Stomach (tissue), 9 donors: ENCODE data around the gene GULP1. TPM values are rescaled to one million over a fixed set of nuclear protein-coding genes. Genes with fewer than 3 reads are reported as not detected.

Experiments used
- DNase-seq, 2 donors: peaks; one replicate each; pipeline versions ENCODE4 v3.0.0 to v3.0.0-alpha.2; 2013 to 2019
- H3K27ac ChIP-seq, 5 donors: fragments of 200-600 bp in 4 of 5; sonication (generic) in 4 of 5; one replicate each; pipeline ENCODE4 v1.5.1; 2013 to 2019; ENCODE audit warnings: mild to moderate bottlenecking in 1 of 5, moderate library complexity in 1 of 5
- H3K27me3 ChIP-seq, 3 donors: fragments of 200-600 bp; sonication (generic); one replicate each; pipeline ENCODE4 v1.5.1; 2017 to 2019; ENCODE audit warnings: mixed run types in 1 of 3
- H3K36me3 ChIP-seq, 4 donors: fragments of 200-600 bp; sonication (generic); 1 replicate in 3 of 4; 2 replicates in 1 of 4; pipeline ENCODE4 v1.5.1; 2016 to 2019
- H3K4me1 ChIP-seq, 4 donors: fragments of 200-600 bp; sonication (generic); one replicate each; pipeline ENCODE4 v1.5.1; 2016 to 2019
- H3K4me3 ChIP-seq, 4 donors: fragments of 200-600 bp; sonication (generic) in 3 of 4; one replicate each; pipeline ENCODE4 v1.5.1; 2016 to 2019; ENCODE audit warnings: mild to moderate bottlenecking in 1 of 4
- H3K9me3 ChIP-seq, 4 donors: fragments of 200-600 bp; sonication (generic); one replicate each; pipeline ENCODE4 v1.5.1; 2016 to 2019
- EP300 ChIP-seq: sonication (generic); formaldehyde crosslinking; IDR thresholded peaks from one replicate; pipeline ENCODE4 v1.6.1; 2017; ENCODE audit warnings: antibody characterized with exemption
- POLR2A ChIP-seq, 4 donors: fragments of 450-650 bp; IDR thresholded peaks; one replicate each; pipeline ENCODE4 v1.6.1; 2016; ENCODE audit warnings: antibody characterized with exemption in 4 of 4, control low read depth in 2 of 4, mild to moderate bottlenecking in 1 of 4, moderate library complexity in 1 of 4
- POLR2AphosphoS5 ChIP-seq, 3 donors: sonication (generic); formaldehyde crosslinking; IDR thresholded peaks; one replicate each; pipeline ENCODE4 v1.6.1; 2016; ENCODE audit warnings: antibody characterized with exemption in 3 of 3
- WGBS, 5 donors: extraction: QIAGEN DNeasy Blood & Tissue Kit in 3 of 5; methylation state at CpG; one replicate each; pipeline versions ENCODE4 v1.1.5 to v1.1.7; 2013 to 2018; 5-methylcytosine and 5-hydroxymethylcytosine counted together
- intact Hi-C: fragments of 100-400 bp; cut with DNase I; formaldehyde crosslinking; loops from one replicate; pipeline ENCODE4 v1.15.1; 2023; ENCODE audit warnings: low total_unique reads
- polyA plus RNA-seq, 3 donors: library from polyadenylated mRNA; stranded (reverse); fragments of 200-250 nt; gene quantifications; one replicate each; pipeline ENCODE4 v1.2.3, GENCODE V29; 2013
- total RNA-seq, 5 donors: library from RNA; depleted of rRNA; stranded (reverse); fragments of >200 nt; gene quantifications; one replicate each; pipeline versions ENCODE4 v1.1.0 to v1.2.3, GENCODE V29; 2014 to 2016
- TF ChIP-seq, protein P1 (sequence below), 7 experiments: fragments of 450-650 bp in 4 of 7; fragments of 200-600 bp in 3 of 7; sonication (generic) in 3 of 7; IDR thresholded peaks; one replicate each; pipeline ENCODE4 v1.5.1; 2016 to 2019; ENCODE audit warnings: antibody characterized with exemption in 7 of 7, control low read depth in 2 of 7, mild to moderate bottlenecking in 1 of 7
- donor health status: healthy with polysubstance abuse.
- donor health status: Bipolar disorder and iron deficiency.
- donor health status: healthy.

Gene GULP1
- total and polyA plus RNA-seq, 8 donors = 4.9 to 179 (median 32.8) TPM

DNA sequence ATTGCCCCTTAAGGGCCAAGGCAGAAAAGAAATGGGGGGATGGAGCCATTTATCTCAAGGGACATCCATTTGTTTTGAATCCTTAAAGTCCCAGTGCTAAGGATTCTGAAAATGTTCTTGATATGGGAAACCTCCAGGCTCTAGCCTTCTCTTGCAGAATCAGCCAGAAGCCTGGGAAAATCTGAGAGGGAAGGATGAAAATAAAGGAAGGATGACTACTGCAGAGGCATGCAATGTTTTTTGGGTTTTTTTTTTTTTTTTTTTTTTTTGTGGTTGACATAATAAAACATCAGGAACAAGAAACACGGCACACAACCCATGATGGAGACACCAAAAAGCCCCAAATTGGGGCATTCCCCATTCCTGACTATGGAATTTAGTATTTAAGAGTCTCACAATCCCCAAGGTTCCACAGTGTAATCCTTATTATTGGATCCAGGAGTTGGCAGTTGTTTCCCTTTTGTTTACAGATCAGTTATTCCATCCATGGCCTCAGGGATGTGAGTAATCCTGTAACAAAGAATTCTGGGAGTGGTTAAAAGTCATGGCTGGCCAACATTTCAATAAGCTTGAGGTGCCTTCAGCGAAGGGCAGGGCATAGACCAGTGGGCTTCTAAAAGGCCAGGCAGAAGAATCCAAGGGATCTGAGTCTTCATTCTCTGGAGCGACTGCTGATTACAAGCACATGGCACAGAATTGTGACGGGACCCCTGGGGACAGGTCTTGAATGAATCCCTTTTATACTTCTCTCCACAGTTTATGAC lies 337.5 kb downstream of the GULP1 start:
- no peaks in the 10 kb centered on the region for H3K9me3 ChIP-seq
- 72 to 90% (median 81%) methylated on average over 4 of the region's 4 CpGs for WGBS, 5 donors
- no peaks in the 10 kb centered on the region for H3K27me3 ChIP-seq

DNA sequence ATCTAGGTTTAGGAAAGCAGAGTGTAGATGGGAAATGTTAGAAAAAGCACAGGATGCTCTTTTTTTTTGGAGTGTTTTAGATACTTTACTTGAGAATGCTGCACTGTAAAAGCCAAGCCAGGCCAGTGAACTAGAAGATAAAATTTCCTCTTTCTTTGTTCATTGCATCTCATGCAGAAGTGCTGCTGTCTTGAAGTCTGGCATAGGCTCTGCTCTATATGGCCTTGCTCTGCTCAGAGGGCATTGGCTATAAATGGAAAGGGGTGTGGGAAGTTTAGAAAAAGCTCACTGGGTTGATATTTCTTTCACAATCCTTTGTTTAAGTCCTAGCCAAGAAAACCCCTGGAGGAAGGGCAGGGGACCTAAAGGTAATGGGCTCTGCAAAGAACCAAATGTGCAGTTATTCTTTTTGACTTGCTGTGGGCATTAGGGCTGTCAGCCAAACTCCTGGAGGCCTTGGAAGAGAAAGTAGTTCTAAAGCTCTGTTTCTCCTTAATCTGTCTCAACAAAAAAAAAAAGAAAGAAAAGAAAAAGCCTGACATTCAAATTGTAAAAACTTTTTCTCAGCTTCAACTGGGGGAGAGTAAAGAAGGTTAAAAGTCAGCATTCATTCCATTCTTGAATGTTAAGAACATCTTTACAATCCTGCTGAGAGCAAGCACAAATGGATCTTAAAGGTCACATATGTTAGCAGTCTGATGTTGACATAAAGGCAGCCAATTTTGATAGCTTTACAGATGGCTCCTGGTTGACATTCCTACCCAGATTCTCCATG lies 338.3 kb downstream of the GULP1 start:
- no peaks in the 10 kb centered on the region for H3K27me3 ChIP-seq
- no peaks in the 10 kb centered on the region for H3K9me3 ChIP-seq
- TF ChIP-seq POLR2AphosphoS5 (IDR thresholded peaks at IDR 0.05) = no peak
- no peak for TF ChIP-seq EP300
- no peak for TF ChIP-seq POLR2A (IDR thresholded peaks at IDR 0.05)
- TF ChIP-seq, protein P1, sequence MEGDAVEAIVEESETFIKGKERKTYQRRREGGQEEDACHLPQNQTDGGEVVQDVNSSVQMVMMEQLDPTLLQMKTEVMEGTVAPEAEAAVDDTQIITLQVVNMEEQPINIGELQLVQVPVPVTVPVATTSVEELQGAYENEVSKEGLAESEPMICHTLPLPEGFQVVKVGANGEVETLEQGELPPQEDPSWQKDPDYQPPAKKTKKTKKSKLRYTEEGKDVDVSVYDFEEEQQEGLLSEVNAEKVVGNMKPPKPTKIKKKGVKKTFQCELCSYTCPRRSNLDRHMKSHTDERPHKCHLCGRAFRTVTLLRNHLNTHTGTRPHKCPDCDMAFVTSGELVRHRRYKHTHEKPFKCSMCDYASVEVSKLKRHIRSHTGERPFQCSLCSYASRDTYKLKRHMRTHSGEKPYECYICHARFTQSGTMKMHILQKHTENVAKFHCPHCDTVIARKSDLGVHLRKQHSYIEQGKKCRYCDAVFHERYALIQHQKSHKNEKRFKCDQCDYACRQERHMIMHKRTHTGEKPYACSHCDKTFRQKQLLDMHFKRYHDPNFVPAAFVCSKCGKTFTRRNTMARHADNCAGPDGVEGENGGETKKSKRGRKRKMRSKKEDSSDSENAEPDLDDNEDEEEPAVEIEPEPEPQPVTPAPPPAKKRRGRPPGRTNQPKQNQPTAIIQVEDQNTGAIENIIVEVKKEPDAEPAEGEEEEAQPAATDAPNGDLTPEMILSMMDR (IDR thresholded peaks at IDR 0.05) = no peak
- peak overlapping the region in 1 of 5 donors; percentile 27 for H3K27ac ChIP-seq
- intact Hi-C loops = no loop called here
- peak in 1 of 2 donors; percentile 52 for DNase-seq
- H3K4me1 ChIP-seq = peaks cover 0 to 18% (median 10%) of the 10 kb centered on the region in 4 donors
- H3K4me3 ChIP-seq = no peak overlapping the region
- H3K36me3 ChIP-seq = no peaks in the 10 kb centered on the region

More for the DNA sequence above, 337.5 kb downstream of the GULP1 start:
- Histone ChIP-seq H3K4me1 (peaks cover 0 to 22% (median 11%) of the 10 kb centered on the region in 4 donors), H3K36me3 (no peaks in the 10 kb centered on the region), H3K27ac (no peak overlapping the region), H3K4me3 (no peak overlapping the region)
- TF ChIP-seq POLR2A (IDR thresholded peaks at IDR 0.05) (no peak), POLR2AphosphoS5 (IDR thresholded peaks at IDR 0.05) (no peak), EP300 (no peak)
- TF ChIP-seq, protein P1 (IDR thresholded peaks at IDR 0.05) = no peak
- intact Hi-C loops = no loop called here
- no peak for DNase-seq

DNA sequence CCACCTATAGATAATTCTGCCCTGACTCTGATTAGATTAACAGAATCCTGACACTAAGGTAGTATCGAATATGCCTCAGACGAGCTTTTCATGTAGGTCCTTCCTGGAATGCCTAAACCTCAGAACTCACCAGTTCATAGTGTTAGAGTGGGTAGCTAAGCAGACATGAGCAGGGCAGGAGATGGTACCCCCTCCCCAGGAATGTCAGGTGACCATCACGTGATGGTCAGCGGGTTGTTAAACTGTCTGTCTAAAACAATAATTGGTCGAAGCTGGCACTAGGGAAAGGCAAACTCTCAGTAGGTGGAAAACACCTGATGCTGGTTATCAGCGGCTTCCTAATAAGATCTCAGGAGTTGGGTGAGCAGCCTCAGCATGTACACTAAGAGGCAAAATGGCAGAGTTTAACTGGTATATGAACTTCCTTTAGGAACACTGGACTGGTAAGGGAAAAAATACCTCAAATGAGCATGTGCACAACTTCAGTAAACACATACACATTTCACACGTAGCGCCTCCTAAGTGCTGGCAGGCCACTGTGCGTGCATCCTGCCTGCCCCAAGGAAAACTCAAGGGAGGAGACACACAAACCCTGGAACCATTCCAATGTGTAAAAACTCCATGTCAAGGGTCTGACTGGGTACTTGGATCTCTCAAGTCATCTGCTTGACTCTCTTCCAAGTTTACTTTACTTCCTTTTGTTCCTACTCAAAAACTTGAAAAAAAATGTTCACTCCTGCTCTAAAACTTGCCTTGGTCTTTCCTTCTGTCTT lies 339.5 kb downstream of the GULP1 start:
- Histone ChIP-seq H3K36me3 (no peaks in the 10 kb centered on the region), H3K4me3 (no peak overlapping the region), H3K27me3 (no peaks in the 10 kb centered on the region), H3K4me1 (peaks cover 0 to 18% (median 10%) of the 10 kb centered on the region in 4 donors), H3K27ac (no peak overlapping the region), H3K9me3 (no peaks in the 10 kb centered on the region)
- no peak for DNase-seq
- 73 to 89% (median 80%) methylated on average over 8 to 9 of the region's 9 CpGs for WGBS, 5 donors
- TF ChIP-seq EP300 (no peak), POLR2A (IDR thresholded peaks at IDR 0.05) (no peak), POLR2AphosphoS5 (IDR thresholded peaks at IDR 0.05) (no peak)
- TF ChIP-seq, protein P1 (IDR thresholded peaks at IDR 0.05) = no peak
- intact Hi-C loops = no loop called here

DNA sequence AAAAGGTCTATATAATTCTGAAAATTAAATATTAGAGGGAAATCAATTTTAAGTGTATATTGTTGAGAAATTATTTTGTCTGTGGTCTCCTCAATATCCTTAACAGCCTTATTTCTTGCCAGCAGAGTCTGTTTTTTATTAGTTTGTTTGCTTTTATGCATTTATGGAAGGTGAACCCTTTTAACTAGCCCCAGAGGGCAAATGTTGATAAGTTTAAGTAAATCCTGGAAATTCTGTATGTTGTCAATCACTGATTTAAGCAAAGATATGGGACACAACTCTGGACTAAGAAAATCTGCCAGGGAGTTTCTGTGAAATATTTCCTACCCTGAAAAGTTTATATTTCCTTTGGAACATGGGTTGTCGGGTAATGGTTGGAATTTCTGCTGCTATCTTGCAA lies 343.0 kb downstream of the GULP1 start:
- Histone ChIP-seq H3K4me3 (no peak overlapping the region), H3K9me3 (no peaks in the 10 kb centered on the region), H3K27ac (no peak overlapping the region), H3K36me3 (no peaks in the 10 kb centered on the region), H3K4me1 (peaks cover 0 to 12% (median 8%) of the 10 kb centered on the region in 4 donors), H3K27me3 (no peaks in the 10 kb centered on the region)
- intact Hi-C loops = no loop called here
- DNase-seq = no peak
- WGBS, 5 donors = 82 to 94% (median 91%) methylated on average over 1 of the region's 1 CpG
- TF ChIP-seq, protein P1 (IDR thresholded peaks at IDR 0.05) = no peak
- TF ChIP-seq POLR2A (IDR thresholded peaks at IDR 0.05) (no peak), POLR2AphosphoS5 (IDR thresholded peaks at IDR 0.05) (no peak), EP300 (no peak)
